C4-2B (cell line): ENCODE data around the gene MAGEB17.
"Not testable (repeated sequence)": the region's sequence is repeated elsewhere in the genome, so short reads cannot be mapped to it uniquely, and the experiment has no call there.

ENCODE experiments used
- H3K27ac ChIP-seq: fragments of 450-650 bp; 2 replicates; pipeline ENCODE4 v1.5.1; 2017
- ZFX ChIP-seq: fragments of 450-650 bp; IDR thresholded peaks from 2 replicates; pipeline ENCODE4 v1.6.1; 2017
- TF ChIP-seq, protein P1 (sequence below): fragments of 450-650 bp; conservative IDR thresholded peaks from 2 replicates; pipeline ENCODE4 v1.5.1; 2017; ENCODE audit warnings: mild to moderate bottlenecking

MAGEB17 gene

DNA sequence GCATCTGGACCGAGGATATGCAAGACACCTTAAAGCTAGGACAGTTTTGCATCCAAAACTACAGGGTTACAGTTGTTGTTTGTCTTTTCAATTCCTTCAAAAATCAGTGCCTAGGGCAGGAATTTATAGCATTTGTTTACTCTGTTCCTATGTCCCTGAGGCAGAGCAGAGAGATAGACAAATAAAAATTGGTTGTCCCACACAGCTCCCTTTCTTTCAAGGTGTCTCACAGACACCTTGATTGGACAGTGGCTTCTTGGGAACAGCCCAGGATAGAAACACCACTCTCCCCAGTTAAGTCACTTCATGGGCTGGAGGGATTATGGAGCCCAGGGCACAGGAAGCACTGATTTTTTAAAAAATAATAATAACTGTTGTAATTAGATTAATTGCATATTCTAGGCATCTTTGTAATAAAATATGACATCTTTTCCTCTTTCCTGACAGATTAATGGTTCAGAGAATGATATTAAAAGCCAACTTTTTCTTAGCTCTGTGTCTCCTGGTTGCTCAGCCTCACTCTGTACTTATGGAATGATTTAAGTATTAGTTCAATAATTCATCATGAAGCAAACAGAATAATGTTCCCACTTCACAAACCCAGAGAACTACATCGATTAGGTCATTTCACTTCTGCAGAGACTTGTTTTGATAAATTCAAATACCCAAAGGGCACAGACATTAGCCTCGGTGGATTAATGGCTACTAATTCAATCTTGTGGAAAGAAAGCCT lies 8.2 kb downstream of the MAGEB17 start:
- TF ChIP-seq, protein P1, sequence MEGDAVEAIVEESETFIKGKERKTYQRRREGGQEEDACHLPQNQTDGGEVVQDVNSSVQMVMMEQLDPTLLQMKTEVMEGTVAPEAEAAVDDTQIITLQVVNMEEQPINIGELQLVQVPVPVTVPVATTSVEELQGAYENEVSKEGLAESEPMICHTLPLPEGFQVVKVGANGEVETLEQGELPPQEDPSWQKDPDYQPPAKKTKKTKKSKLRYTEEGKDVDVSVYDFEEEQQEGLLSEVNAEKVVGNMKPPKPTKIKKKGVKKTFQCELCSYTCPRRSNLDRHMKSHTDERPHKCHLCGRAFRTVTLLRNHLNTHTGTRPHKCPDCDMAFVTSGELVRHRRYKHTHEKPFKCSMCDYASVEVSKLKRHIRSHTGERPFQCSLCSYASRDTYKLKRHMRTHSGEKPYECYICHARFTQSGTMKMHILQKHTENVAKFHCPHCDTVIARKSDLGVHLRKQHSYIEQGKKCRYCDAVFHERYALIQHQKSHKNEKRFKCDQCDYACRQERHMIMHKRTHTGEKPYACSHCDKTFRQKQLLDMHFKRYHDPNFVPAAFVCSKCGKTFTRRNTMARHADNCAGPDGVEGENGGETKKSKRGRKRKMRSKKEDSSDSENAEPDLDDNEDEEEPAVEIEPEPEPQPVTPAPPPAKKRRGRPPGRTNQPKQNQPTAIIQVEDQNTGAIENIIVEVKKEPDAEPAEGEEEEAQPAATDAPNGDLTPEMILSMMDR, result no peak
- TF ChIP-seq ZFX, result no peak
- no peak overlapping the region for H3K27ac ChIP-seq

DNA sequence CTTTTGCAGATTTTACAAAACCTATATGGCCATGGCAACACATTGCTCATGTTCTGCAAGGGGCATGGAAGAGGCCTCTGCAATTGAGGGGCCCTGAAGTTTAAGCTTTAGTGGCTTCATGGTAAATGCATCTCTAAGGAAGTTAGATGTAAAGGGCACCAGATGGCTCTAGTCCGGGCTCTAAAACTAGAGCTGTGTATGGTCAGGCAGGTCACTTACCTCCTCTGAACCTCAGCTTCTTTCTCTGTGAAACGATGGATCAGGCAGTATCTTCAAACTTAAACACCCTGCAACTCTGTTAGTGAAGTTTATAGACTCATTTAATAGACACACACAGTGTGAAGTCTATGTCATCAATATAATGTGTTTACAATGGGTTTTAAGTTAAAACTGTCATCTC lies 10.0 kb downstream of the MAGEB17 start:
- no peak overlapping the region for H3K27ac ChIP-seq
- TF ChIP-seq, protein P1, result no peak
- TF ChIP-seq ZFX, result no peak

DNA sequence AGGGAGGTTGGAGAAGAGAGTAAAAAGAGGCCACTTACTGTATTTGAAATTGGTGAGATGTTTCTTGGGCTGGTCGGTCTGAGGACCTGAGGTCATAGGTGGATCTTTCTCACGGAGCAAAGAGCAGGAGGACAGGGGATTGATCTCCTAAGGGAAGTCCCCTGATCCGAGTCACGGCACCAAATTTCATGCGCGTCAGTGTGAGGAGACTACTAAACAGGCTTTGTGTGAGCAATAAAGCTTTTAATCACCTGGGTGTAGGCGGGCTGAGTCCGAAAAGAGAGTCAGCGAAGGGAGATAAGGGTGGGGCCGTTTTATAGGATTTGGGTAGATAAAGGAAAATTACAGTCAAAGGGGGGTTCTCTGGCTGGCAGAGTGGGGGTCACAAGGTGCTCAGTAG lies 16.6 kb downstream of the MAGEB17 start:
- H3K27ac ChIP-seq, result not testable (repeated sequence)

DNA sequence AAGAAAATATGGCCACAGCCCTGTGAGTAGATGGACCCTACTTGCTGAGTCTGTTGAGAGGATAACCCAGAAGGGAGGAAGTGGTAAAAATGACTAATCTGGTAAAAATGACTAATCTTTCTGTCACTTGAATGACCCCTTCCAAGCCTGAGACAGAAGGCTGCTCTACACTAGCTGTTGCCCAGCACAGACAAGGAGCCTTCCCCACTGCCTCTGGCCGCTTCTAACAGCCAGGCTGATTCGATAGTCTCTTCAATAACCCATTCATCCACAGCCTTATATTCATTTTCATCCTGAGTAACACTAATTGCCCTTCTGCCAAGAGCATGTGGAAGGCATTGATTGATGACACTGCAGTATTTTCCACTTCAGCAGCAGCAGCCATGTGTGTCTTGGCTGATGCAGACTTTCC lies 18.4 kb downstream of the MAGEB17 start:
- TF ChIP-seq, protein P1, result no peak
- TF ChIP-seq ZFX, result no peak
- no peak overlapping the region for H3K27ac ChIP-seq

DNA sequence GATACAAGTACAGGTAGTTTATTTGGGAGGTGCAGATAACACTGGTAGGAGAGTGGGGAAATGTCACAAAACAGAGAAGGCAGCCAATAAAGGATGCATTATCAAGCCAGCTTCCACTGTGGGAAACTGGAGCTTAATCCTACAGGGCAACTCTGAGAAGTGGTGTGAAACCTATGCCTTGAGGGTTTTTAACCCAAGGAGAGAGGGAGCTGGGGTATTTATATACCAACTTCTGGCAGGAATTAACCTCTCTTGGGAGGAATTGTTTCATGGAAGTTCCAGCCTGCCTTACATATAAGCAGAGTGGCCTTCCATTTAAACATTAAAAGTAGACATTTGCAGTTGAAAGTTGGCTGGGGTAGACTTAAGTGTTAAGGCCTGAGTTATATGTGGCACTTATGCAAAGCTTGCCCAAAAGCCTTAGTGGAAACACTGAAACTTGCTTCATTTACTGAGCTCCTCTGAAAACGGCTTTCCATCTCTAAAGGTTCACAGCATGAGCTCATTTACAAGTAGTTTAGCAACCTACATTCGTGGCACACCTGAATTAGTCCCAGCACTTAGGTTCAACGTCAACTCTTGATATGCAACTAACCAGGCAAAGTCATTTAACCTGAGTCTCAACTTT lies 19.2 kb downstream of the MAGEB17 start:
- no peak overlapping the region for H3K27ac ChIP-seq
- no peak for TF ChIP-seq ZFX
- TF ChIP-seq, protein P1, result no peak

DNA sequence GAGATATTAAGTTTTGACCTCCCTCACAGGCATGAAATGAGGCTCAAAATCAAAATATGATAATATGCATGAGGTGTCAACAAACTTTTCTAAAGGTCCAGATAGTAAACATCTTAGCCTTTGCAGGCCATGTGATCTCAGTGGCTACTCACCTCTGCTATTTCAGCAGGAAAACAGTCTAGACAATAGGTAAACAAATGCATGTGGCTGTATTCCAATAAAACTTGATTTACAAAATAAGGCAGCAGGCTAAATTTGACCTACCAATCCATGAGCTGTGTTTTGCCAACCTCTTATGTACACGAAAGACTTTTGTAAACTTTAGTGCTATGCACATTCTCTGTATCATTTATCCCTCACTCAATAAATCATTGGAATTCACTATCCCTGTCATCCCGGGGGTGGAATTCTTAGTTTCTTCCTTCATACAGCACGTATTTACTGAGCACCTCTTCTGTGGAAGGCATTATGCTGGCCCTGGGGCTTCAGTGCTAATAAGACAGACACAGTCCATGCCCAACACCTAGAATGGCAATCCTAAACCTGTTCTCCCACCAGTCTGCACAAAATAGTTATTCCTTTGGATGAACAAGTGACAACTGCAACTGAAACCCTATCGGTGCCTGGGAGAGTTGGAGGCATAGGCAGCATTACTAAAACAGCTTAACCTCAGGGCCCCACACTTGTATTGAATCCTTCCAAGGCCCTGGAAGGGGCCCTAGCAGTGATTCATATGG lies 19.9 kb downstream of the MAGEB17 start:
- no peak for TF ChIP-seq ZFX
- TF ChIP-seq, protein P1, result no peak
- H3K27ac ChIP-seq, result no peak overlapping the region

DNA sequence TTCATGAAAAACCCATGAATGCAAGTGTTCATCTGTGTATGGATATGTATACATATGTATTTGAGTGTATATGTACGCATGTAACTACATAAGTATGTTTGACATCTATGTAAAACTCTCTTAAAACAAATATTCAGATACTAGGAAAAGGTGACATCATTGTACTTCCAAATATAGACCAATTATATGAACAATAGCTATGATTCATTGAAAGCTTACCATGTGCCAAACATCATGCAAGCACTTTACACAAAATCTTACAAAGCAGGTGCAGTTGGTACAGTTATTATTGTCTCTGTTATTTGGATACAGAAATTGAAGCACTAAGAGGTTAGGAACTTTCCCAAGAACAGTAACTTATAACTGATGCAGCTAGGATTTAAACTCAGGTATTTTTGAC lies 21.4 kb downstream of the MAGEB17 start:
- TF ChIP-seq, protein P1, result no peak
- no peak for TF ChIP-seq ZFX

More for the DNA sequence above, 21.4 kb downstream of the MAGEB17 start:
- H3K27ac ChIP-seq, result no peak overlapping the region
